Hepatocyte (in vitro differentiated cells): ENCODE measurements around the gene GAB1.

Source experiments
- CTCF ChIP-seq: fragments of 200-600 bp; sonication (generic); IDR thresholded peaks from 2 replicates; pipeline ENCODE4 v1.5.1; 2016; ENCODE audit warnings: antibody characterized with exemption, mild to moderate bottlenecking; ENCODE audit not compliant: poor library complexity
- EZH2 ChIP-seq: fragments of 200-600 bp; sonication (generic); IDR thresholded peaks from 2 replicates; pipeline ENCODE4 v1.6.1; 2016; ENCODE audit warnings: antibody characterized with exemption, mild to moderate bottlenecking, borderline replicate concordance

- TF ChIP-seq CTCF (no peak), EZH2 (no peak)
These were observed 24.4 kb downstream of the GAB1 start for GRCh38 chr4:143360838-143361625.
